Right lobe of liver (tissue), 4 donors: ENCODE data around the gene GJC2.

Source experiments
- POLR2A ChIP-seq: fragments of 450-650 bp; IDR thresholded peaks from one replicate; pipeline ENCODE4 v1.6.1; 2017; ENCODE audit warnings: antibody characterized with exemption, mild to moderate bottlenecking
- TF ChIP-seq, protein P1 (sequence below), 4 donors: fragments of 200-600 bp in 3 of 4; fragments of 450-650 bp in 1 of 4; IDR thresholded peaks; one replicate each; pipeline versions ENCODE4 v1.5.1 to v1.8.0; 2016 to 2022; ENCODE audit warnings: antibody characterized with exemption in 4 of 4, mild to moderate bottlenecking in 2 of 4
- donor health status: DM: no; HTN: no; CAD: no.
- donor health status: DM: no; HTN: no; CAD: no.
- donor health status: DM: no; HTN: yes; CAD: no.

DNA sequence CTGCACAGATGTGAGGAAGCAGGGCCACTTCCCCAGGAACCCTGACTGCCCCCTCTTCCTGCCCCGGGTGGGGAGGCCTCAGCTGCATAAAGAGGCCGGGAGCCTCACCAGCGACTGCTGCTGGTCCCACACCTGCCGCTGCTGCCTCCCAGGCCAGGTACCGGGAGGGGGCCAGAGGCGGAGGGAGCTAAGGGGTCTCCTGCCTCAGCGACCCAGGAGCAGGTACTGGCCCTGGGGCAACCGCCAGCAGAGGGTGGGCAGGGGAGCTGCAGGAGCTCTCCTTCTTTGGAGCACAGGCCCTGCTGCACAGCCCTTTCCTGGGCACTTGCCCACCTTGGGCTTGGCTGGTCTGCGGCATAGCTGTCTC lies 6.8 kb downstream of the GJC2 start:
- TF ChIP-seq, protein P1, sequence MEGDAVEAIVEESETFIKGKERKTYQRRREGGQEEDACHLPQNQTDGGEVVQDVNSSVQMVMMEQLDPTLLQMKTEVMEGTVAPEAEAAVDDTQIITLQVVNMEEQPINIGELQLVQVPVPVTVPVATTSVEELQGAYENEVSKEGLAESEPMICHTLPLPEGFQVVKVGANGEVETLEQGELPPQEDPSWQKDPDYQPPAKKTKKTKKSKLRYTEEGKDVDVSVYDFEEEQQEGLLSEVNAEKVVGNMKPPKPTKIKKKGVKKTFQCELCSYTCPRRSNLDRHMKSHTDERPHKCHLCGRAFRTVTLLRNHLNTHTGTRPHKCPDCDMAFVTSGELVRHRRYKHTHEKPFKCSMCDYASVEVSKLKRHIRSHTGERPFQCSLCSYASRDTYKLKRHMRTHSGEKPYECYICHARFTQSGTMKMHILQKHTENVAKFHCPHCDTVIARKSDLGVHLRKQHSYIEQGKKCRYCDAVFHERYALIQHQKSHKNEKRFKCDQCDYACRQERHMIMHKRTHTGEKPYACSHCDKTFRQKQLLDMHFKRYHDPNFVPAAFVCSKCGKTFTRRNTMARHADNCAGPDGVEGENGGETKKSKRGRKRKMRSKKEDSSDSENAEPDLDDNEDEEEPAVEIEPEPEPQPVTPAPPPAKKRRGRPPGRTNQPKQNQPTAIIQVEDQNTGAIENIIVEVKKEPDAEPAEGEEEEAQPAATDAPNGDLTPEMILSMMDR (IDR thresholded peaks at IDR 0.05) = no peak
- no peak for TF ChIP-seq POLR2A
